ENCODE data around the gene ARID1A.

ARID1A gene

DNA sequence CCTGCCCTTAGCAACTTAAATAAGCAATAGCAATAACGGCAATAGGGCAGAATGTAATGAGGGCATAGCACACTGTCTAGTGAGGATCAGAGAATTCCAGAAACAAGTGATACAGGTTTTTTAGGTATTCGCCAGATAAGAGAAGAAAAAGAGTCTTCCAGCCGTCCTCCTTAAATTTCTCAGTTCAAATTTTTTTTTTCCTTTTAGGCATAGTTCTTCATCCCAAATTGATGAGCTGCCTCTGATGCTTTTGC lies 93.7 kb downstream of the ARID1A start:
- H3F3A ChIP-seq (ENCODE audit: insufficient read depth) = peaks cover 49% of the 10 kb centered on the region
- H3K79me2 ChIP-seq (ENCODE audit: insufficient read depth, low read length) = no peaks in the 10 kb centered on the region; the same call in 1 of the 2 replicates
- H2AFZ ChIP-seq (ENCODE audit: low read depth, low read length, severe bottlenecking) = no peak overlapping the region
- H3K9ac ChIP-seq (ENCODE audit: low read length) = peak overlapping the region; percentile 97; the same call in 1 of the 2 replicates
- no peaks in the 10 kb centered on the region for H4K20me1 ChIP-seq (ENCODE audit: low read depth, low read length)
- H3K4me2 ChIP-seq (ENCODE audit: low read depth, low read length, poor library complexity, severe bottlenecking) = peak overlapping the region; percentile 89
- H3K9me3 ChIP-seq (ENCODE audit: insufficient read depth, low read length) = no peaks in the 10 kb centered on the region
- no peak for TF ChIP-seq EZH2phosphoT487 (conservative IDR thresholded peaks at IDR 0.05; ENCODE audit: low read length)
- TF ChIP-seq, protein P1, sequence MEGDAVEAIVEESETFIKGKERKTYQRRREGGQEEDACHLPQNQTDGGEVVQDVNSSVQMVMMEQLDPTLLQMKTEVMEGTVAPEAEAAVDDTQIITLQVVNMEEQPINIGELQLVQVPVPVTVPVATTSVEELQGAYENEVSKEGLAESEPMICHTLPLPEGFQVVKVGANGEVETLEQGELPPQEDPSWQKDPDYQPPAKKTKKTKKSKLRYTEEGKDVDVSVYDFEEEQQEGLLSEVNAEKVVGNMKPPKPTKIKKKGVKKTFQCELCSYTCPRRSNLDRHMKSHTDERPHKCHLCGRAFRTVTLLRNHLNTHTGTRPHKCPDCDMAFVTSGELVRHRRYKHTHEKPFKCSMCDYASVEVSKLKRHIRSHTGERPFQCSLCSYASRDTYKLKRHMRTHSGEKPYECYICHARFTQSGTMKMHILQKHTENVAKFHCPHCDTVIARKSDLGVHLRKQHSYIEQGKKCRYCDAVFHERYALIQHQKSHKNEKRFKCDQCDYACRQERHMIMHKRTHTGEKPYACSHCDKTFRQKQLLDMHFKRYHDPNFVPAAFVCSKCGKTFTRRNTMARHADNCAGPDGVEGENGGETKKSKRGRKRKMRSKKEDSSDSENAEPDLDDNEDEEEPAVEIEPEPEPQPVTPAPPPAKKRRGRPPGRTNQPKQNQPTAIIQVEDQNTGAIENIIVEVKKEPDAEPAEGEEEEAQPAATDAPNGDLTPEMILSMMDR (IDR thresholded peaks at IDR 0.05; ENCODE audit: insufficient read depth, low read length, poor library complexity, severe bottlenecking) = no peak
- H3K4me3 ChIP-seq (ENCODE audit: insufficient read depth, low read length, poor library complexity, severe bottlenecking) = no peak overlapping the region
- H3K36me3 ChIP-seq (ENCODE audit: low read length) = no peaks in the 10 kb centered on the region
- no peaks in the 10 kb centered on the region for H3K9me2 ChIP-seq (replicated peaks; ENCODE audit: insufficient read depth, low read length)
- H3K27me3 ChIP-seq (ENCODE audit: low read length) = no peaks in the 10 kb centered on the region
- H3K27ac ChIP-seq (ENCODE audit: low read depth, low read length) = no peak overlapping the region

DNA sequence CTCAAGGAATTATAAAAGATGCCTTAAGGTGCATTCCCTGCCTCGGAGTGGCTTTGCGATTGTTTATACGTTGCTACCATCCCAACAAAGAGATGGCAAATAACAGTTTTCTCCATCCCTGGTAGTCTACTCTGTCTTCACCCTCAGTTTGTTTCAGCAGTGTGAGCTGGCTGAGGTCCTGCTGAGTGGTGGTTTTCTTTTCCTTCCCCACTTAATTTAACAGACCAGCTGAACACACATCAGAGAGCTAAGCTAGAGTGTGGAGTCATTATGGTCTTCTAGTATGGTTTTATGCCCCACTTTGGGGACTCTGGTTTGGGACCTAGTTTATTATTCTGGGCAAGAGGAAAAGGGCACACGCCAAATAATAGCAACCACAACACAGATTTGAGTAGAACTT lies 94.1 kb downstream of the ARID1A start:
- H2AFZ ChIP-seq (ENCODE audit: low read depth, low read length, severe bottlenecking) = no peak overlapping the region
- no peaks in the 10 kb centered on the region for H3K27me3 ChIP-seq (ENCODE audit: low read length)
- peaks cover 46% of the 10 kb centered on the region for H3F3A ChIP-seq (ENCODE audit: insufficient read depth)
- H3K4me2 ChIP-seq (ENCODE audit: low read depth, low read length, poor library complexity, severe bottlenecking) = peak overlapping the region; percentile 89
- H3K9me3 ChIP-seq (ENCODE audit: insufficient read depth, low read length) = no peaks in the 10 kb centered on the region
- 0 out of 2 replicates have a peak overlapping the region, but pooled peaks have one; percentile 97 for H3K9ac ChIP-seq (ENCODE audit: low read length)
- H3K36me3 ChIP-seq (ENCODE audit: low read length) = no peaks in the 10 kb centered on the region
- H3K79me2 ChIP-seq (ENCODE audit: insufficient read depth, low read length) = no peaks in the 10 kb centered on the region; the same call in 1 of the 2 replicates
- no peak overlapping the region for H3K4me3 ChIP-seq (ENCODE audit: insufficient read depth, low read length, poor library complexity, severe bottlenecking)
- H3K27ac ChIP-seq (ENCODE audit: low read depth, low read length) = no peak overlapping the region
- H3K9me2 ChIP-seq (replicated peaks; ENCODE audit: insufficient read depth, low read length) = no peaks in the 10 kb centered on the region
- no peaks in the 10 kb centered on the region for H4K20me1 ChIP-seq (ENCODE audit: low read depth, low read length)
- TF ChIP-seq, protein P1 (IDR thresholded peaks at IDR 0.05; ENCODE audit: insufficient read depth, low read length, poor library complexity, severe bottlenecking) = no peak
- no peak for TF ChIP-seq EZH2phosphoT487 (conservative IDR thresholded peaks at IDR 0.05; ENCODE audit: low read length)

DNA sequence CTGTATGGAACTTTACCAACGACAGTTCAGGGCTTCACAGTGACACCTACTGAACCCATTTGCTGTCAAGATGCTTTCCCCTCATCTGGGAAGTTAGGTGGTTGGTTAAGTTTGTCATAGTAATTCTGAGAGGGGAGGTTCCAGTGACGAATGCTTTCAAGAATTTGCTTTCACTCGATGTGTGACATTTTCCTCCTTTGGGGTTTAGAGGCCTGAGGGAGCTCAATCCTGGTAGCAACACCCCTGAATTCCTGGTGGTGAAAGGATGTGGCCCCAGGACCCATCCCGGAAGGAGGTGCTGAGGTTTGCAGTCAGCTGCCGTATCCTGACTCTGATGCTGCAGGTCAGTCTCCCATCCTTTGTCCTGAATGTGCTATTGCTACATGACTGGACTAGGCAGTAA lies 94.7 kb downstream of the ARID1A start:
- no peak overlapping the region for H3K4me3 ChIP-seq (ENCODE audit: insufficient read depth, low read length, poor library complexity, severe bottlenecking)
- no peaks in the 10 kb centered on the region for H3K9me3 ChIP-seq (ENCODE audit: insufficient read depth, low read length)
- H4K20me1 ChIP-seq (ENCODE audit: low read depth, low read length) = no peaks in the 10 kb centered on the region
- H3K79me2 ChIP-seq (ENCODE audit: insufficient read depth, low read length) = no peaks in the 10 kb centered on the region; the same call in 1 of the 2 replicates
- H2AFZ ChIP-seq (ENCODE audit: low read depth, low read length, severe bottlenecking) = no peak overlapping the region
- 0 out of 2 replicates have a peak overlapping the region, but pooled peaks have one; percentile 7 for H3K9ac ChIP-seq (ENCODE audit: low read length)
- H3K27ac ChIP-seq (ENCODE audit: low read depth, low read length) = no peak overlapping the region
- no peak overlapping the region for H3K4me2 ChIP-seq (ENCODE audit: low read depth, low read length, poor library complexity, severe bottlenecking)
- peaks cover 40% of the 10 kb centered on the region for H3F3A ChIP-seq (ENCODE audit: insufficient read depth)
- no peaks in the 10 kb centered on the region for H3K36me3 ChIP-seq (ENCODE audit: low read length)
- H3K9me2 ChIP-seq (replicated peaks; ENCODE audit: insufficient read depth, low read length) = no peaks in the 10 kb centered on the region
- TF ChIP-seq EZH2phosphoT487 (conservative IDR thresholded peaks at IDR 0.05; ENCODE audit: low read length) = no peak
- TF ChIP-seq, protein P1 (IDR thresholded peaks at IDR 0.05; ENCODE audit: insufficient read depth, low read length, poor library complexity, severe bottlenecking) = no peak
- no peaks in the 10 kb centered on the region for H3K27me3 ChIP-seq (ENCODE audit: low read length)
